DMS53 (cell line): ENCODE measurements around the gene PNKD.

Experiments
- DNase-seq: peaks from one replicate; lab custom pipeline; 2025; lab: John Stamatoyannopoulos, UW

The PNKD gene

DNA sequence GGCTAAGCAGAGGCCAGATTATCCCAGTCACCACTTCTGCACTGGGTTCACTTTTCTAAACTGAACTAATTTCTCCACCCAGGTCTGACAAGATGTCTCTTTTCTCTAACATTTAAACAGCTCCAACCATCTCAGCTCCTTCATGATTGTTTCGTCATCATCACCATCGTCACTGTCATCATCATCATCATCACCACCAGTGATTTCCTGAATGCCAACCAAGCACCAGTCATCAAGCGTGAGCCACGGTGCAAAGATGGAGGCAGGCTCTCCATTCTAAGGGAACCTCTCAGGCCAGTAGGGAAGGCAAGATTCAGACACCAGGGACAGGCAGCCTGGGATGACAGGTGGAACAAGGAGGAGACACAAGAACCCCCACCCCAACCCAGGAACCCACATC is 47.5 kb downstream of the PNKD start:
- DNase-seq: no peak

DNA sequence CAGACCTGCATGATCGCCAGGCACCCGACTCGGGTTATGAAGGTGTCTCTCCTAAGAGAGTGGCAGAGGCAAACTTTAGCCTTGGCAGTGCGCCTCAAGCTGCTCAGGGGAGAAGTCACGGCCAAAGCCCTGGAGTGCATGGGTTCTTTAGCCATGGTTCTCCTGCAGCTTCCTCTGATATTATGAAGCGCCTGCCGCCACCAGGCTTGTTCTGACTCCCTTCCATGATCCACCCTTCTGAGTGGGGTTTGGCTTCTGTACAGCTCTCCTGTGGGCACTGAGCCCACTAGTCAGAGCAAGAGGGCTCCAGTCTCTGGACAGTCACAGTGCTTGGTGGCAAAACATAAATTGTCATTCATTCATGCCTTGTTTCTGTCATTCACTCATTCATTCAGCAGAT is 47.9 kb downstream of the PNKD start:
- no peak for DNase-seq

DNA sequence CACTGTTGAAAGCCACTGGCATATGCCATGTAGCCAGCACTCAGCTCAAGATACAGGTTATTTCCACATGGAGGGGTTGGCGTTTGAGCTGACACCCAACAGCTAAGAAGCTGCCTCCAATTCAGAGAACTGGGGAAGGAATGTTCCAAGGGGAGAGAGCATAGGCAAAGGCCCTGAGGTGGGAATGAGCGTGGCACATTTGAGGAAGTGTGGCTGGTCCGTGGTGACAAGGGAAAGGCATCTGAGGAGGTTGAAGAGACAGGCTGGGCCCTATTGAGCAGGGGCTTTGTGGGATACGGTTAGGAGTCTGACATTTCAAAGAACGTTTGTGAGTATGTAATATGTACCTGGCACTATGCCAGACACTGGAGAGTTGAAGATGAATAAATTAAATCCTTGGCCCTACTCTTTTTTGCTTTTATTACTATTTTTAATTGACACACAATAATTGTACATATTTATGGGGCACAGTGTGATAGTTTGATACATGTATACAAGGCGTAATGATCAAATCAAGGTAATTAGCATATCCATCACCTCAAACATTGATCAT is 49.6 kb downstream of the PNKD start:
- DNase-seq: no peak

DNA sequence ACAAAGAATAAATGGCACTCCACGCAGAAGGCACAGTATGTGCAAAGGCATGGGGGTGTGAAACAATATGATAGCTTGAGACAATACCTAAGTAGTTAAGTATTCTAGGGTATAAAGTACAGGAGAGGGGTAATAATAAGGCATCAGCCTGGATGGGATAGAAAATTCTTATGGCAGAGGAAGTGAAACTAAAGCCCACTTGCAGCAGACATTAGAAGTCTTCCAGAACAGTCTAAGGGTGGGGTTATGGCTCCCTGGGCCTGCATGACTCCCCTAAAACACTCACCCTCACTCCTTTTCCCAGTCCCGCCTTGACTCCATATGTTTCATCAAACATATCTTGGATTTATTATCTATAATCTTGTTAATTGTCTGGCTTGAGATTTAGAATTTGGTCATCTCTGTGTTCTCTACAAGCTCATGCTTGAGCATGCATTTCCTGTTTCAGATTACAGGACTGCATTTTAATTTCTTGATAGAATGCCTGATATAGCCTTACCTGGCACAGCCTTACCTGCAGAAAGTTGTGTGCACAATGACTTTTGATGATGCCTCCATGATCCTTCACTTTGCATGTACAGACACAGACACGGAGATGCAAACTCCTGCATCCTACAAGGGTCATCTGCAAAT is 50.5 kb downstream of the PNKD start:
- DNase-seq: no peak

DNA sequence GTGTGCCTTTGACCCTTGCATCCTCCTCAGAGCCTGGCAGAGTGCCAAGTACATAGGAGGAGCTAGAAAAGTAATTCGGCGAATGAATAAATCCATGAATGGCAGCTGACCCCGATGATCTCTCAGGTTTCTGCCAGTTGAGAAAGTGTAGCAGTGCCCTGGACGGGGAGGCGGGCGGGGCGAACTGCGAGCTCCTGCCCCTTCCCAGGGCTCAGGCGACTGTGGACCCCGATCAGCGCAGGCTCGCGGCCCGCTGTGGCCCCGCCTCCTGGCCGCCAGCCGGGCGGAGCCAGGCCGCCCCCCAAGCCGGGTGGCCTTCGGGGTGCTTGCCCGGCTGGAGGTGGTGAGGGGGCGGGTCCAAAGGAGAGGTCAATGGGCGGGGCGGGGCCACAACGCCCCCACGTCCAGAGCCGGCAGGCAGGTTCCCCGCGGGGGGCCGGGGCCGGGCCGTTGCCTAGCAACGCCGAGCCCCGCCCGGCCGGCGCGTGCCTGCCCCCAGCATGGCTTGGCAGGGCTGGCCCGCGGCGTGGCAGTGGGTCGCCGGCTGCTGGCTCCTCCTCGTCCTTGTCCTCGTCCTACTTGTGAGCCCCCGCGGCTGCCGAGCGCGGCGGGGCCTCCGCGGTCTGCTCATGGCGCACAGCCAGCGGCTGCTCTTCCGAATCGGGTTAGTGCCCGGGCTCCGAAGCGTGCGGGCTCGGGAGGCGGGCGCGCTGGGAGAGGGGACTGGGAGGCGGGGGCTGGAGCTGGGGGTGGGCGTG is 52.6 kb downstream of the PNKD start:
- DNase-seq: peak; percentile 84

DNA sequence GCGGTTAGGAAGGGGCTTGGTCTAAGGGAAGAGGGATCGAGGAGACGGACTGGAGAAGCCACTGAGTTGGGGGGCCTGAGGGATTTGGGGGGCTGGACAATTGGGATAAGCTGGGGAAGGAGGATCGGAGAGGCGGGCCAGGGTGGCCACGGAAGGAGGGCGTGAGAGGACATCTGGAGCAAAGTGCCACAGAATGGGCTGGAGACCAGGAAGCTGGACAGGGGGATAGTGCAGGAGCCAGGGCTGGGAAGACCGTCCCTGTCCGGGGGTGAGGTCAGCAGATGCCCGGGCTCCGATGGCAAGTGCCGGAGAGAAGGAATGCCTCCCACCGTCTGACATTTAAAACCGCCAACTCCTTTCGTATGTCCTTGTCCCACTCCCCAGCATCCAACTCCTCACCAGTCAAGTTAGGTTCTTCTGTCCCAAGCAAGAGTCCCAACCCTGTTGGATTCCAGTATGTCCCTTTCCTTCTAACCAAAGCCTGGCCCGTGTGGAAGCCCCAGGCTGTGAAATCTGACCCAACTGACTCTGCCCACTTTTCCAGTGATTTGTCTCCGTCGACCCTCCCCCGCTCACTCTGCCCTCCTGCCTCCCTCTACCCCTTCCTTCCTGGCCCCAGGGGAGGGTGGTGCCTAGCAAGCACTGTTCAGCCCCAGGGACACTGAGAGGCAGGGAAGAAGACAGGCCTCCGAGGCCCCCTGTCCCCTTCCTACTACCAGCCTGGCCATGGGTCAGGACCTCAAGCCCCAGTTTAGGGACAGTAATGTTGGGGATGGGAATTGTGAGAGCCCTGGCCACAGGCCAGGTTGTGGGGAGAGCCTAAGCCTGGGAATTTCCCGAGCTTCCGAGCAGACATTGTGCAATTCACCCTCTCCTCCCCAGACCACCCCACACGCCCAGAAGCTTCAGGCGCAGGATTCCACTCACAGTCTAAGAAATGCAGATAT is 53.5 kb downstream of the PNKD start:
- peak; percentile 43 for DNase-seq

DNA sequence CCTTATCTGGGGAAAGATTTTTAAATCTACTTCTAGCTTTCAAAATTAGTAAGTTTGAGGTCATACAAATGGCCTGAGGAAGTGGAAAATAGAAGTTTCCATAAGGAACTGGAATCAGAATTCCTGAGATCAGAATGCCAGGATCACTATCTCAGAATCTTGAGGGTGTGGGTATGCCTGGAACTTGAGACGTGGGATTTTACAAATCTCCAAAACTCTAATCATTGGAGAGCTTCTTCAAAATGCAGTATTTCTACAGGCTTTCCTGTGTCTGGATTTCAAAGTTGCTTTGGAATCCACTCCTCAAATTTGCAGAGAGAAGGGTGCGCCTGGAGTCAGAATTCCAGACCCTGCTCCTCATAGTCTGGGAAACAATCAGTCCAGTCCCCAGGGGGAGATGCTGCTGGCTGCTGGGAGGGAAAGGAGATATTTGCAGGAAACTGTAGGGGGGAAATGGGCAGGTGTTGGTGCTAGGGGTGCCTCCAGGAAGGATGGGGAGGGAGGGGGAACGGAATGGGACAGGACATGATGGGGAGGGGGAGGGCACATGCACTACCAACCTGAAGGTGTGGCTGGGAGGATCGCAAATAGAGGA is 55.3 kb downstream of the PNKD start:
- no peak for DNase-seq

DNA sequence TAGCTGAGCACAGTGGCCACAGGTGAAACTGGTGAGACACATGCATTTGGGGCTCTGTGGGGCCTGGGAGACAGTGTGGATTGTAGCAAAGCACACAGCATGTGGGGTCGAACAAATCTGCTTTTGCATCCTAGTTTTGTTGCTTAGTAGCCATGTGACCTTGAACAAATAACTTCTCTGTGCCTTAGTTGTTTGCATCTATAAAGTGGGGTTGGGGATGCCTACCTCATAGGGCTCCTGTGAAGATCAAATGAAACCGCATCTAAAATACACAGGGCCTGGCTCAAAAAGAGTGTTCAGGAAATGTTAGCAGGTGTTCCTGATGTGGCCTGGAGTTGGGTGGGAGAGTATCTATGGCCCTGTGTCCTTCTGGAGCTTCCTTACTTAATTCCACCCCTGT is 56.0 kb downstream of the PNKD start:
- no peak for DNase-seq

DNA sequence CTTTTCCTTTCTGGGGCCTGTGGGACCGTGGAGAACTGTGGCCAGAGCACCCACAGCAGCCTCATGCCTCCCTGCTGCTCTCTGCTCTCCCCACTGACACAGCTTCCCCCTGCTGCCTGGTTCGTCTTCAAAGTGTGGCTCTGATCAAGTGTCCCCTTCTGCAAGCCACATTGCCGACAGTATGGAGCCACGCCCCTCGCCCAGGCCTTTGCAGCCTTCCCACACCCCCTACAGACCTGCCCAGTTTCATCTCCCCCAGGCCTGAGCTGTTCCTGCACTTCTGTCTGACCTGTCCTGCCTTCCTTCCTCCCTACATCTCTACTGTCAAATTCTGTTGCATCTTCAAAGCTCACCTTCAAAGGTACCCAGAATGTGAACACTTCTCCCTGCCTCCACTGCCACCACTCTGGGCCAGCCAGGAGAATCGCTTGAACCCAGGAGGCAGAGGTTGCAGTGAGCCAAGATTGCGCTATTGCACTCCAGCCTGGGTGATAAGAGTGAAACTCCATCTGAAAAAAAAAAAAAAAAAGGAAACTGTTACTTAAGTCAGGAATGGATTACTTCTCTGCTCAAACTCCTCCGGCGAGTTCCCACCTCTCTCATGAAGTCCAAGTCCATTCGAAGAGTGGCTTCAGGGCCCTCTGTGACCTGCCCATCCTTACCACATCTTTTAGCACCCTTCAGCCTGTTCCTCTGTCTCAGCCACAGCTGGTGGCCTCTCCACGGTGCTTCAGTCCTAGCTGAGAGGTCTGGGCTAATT is 57.3 kb downstream of the PNKD start:
- DNase-seq: no peak

DNA sequence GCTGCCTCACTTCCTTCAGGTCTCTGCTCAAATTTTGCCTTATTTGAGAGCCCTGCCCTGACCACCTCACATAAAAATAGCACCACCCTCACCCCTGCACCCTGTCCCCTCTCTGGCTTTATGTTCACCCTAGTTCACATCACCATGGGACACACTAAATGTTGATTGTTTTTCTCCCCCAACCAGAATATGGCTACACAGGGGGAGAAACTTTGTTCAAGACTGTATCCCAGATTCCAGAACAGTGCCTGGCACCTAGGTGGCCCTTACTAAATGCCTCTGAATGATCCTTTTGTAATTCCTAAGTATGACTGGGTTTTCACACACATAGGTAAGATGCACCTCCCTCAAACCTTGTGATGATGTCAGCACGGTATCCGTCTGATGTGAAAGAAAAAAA is 58.0 kb downstream of the PNKD start:
- DNase-seq: no peak

DNA sequence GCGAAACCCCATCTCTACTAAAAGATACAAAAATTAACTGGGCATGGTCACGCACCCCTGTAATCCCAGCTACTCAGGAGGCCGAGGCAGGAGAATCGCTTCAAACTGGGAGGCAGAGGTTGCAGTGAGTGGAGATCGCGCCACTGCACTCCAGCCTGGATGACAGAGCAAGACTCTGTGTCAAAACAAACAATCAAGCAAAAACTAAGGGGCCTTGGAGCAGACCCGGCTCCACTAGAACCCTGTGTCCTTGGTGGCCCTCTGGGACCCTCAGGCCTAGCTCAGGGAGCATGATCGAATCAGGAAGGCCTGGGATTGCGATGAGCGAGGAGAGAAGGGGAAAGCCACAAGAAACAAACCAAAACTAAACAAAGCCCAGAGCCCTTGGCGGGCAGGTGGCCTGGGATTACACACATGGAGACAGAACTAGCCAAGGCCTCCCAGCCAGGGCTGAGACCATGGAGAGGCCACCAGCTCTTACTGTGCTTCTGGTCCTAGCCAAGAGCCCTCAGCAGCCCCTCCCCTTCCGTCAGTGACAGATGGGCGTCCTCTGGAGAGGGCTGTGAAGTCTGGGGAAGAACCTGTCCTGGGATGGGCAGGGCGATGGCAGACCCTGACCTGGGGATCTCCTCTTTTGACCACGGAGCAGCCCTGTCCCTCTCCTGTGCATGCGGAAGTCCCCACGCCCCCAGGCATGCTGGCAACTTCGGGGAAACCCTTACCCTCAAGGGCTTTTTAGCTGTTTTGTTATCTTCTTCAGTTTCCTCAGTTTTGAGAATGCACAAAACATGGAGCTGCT is 58.9 kb downstream of the PNKD start:
- peak; percentile 5 for DNase-seq

DNA sequence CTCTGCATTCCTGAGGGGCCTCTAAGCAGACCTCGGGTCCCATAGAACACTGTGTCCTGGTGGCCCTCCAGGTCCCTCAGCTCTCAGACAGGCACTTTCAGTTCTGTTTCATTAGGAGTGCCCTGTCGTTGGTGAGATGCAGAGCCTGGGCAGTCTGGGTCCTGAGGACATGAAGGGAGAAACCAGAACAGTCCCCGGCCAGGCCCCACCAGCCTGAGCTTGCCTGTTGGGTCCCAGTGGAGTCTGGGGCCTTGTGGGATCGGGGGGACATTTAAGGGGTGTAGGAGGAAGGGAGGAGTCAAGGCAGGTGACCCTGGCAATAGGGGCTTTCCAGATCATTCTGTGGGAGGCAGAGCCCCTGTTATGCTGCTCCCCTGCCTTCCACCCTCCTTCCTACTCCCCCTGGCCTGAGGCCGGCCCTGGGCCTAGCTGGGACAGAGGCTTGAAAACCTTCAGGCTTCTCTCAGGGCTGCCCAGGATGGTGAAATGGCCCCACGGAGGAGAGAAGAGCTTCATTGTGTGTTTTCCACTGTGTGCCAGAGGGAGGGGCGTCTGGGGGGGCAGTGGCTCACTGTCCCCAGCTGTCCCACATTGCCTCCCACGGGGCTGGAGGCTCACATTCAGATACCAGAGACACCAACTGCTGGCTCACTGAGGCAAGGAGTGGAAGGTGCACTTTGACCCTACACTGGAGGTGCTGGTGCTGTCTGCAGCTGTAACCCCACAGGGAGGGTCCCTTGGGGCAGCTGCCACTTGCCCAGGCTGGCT is 59.7 kb downstream of the PNKD start:
- DNase-seq: no peak

DNA sequence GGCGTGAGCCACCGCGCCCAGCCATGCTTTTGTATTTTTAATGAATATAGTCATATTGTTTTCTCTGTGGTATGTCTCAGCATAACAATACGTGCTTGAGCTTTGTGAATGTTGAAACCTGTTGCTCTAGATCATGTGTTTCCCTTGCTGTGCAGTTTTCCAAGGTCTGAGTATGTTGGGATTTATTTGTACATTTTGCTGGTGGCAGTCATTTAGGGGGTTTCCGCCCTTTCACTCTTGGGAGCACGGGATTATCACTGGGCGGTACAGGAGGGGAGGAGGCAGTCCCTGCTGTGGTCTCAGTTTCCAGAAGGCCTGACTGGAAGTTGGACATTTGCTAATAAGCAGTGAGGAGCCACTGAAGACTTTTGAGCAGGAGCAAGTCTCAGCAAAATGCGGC is 61.4 kb downstream of the PNKD start:
- DNase-seq: no peak

DNA sequence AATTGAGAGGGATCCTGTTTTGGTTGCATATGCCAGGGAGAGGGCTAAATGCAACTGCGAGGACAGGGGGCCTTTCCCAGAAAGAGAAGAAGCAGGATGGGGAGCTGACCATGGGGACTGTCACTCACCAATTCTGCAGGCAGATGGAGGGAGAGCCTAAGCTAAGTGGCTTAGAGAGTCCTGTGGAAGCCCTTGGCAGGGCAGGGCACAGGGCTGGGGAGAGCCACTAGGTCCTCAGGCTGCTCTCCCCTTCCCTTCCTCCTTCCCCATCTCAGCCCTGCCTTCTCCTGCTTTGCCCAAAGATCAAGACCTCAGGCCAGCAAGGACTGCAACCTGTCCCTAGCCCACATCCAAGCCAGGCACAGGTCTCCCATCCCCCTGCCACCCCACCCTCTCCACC is 62.0 kb downstream of the PNKD start:
- DNase-seq: no peak

DNA sequence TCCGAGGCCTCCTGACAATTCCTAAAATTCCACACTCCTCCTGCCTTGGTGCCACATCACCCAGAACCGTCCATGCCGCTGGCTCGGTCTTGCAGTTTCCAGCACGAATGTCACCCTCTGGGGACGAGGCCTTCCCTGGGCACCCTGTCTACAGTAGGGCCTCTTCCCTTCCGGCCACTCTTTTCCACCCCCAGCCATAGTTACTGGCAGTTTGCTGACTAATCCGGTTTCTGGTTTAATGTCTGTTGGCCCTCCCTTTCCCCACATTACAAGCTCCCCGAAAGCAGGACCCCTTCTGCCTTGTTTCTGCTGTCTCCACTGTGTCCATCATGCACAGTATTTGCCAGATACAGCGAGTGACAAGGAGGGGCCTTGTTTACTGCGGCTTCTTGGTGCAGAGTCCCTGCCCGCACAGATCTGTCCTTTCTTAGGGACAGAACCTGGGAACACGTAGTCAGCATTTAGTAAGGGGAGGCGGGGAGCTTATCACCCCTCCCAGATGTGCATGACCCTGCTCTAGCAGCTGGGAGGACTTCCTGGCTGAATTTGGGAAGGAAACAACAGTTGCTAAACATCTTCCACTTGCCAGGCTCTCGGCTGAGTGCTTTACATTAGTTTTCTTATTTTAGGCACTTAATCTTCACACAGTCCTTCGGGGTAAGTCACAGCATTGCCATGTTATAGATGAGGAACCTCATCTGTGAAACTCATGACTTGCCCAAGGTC is 62.8 kb downstream of the PNKD start:
- DNase-seq: no peak

DNA sequence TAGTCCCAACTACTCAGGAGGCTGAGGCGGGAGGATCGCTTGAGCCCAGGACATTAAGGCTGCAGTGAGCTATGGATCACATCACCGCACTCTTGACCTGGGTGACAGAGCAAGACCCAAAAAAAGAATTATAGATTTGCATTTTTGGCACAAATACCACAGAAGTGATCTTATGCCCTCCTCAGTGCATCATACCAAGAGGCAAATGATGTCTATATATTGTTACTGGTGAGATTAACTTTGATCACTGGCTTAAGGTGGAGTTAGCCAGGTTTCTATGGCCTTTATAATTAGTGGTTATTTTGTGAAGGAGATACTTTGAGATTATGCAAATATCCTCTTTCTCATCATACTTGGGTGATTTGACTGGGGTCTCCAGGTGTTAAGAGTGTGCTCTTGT is 64.2 kb downstream of the PNKD start:
- no peak for DNase-seq

DNA sequence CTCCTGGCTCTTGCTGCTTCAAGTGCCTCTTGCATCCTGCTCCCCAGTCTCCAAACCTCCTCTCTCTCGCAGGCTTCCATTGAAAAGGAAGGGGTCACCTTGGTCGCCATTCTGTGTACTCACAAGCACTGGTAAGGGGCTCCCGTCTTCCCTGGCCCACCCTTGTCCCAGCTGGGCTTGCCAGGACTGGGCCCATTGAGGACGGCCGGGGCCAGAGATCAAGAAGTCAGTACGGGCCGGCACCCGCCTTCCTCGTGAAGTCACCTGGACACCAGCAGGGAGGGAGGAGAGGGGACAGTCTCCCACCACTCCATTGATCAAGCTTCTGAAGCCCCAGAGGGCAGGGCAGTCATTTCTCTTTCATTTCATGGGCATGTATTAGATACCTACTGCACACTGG is 70.3 kb downstream of the PNKD start:
- DNase-seq: no peak

DNA sequence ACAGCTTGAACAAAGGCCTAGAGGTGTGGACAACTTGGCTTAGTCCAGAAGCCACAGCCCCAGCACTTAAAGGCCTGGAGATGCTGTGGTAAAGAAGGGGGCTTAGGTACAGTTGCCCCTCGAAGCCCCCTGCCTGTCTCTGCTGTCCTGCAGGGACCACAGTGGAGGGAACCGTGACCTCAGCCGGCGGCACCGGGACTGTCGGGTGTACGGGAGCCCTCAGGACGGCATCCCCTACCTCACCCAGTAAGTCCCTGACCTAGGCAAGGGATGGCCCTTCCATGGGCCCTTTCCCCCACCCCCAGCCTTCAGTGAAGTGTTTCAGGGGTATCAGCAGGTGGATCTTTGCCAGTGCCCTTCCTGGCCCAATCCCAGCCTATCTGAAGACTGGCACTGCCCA is 71.1 kb downstream of the PNKD start:
- DNase-seq: no peak

DNA sequence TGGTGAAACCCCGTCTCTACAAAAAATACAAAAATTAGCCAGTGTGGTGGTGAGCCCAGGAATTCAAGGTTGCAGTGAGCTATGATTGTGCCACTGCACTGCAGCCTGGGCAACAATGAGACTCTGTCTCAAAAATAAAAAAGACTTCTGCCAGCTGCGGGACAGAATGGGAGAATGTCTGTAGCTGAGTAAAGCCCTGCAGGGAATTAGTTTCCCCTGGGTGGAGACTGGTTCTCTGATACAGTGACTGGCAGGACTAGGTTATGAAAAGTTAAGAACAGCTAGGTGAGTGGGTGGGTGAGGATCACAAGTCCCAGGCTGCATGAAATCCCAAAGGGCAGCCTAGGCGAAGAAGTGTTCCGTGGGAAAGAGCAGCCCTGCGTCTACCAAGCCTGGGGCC is 72.5 kb downstream of the PNKD start:
- DNase-seq: no peak
